WTC11 (cell line): ENCODE data around the gene CNTNAP2.

Experiments used
- ATF1 ChIP-seq: sonication (generic); formaldehyde crosslinking; IDR thresholded peaks from 2 replicates; pipeline ENCODE4 v1.8.1; 2023; ENCODE audit warnings: mild to moderate bottlenecking, moderate library complexity, missing genetic modification reagents
- CTCF ChIP-seq: fragments of 200-600 bp; IDR thresholded peaks from 2 replicates; pipeline ENCODE4 v1.8.0; 2022; ENCODE audit warnings: antibody characterized with exemption
- PRDM15 ChIP-seq: sonication (generic); formaldehyde crosslinking; IDR thresholded peaks from 2 replicates; pipeline ENCODE4 v1.8.0; 2022; ENCODE audit warnings: missing genetic modification reagents
- SOX15 ChIP-seq: fragments of 250-450 bp; sonication (Bioruptor Pico); IDR thresholded peaks from 2 replicates; pipeline ENCODE4 v1.9.0; 2021; ENCODE audit warnings: mild to moderate bottlenecking
- TEAD4 ChIP-seq: sonication (generic); formaldehyde crosslinking; IDR thresholded peaks from 2 replicates; pipeline ENCODE4 v1.8.0; 2022; ENCODE audit warnings: mild to moderate bottlenecking, missing genetic modification reagents
- ZBTB21 ChIP-seq: sonication (generic); formaldehyde crosslinking; IDR thresholded peaks from 2 replicates; pipeline ENCODE4 v1.8.1; 2023; ENCODE audit warnings: mild to moderate bottlenecking, missing genetic modification reagents, borderline replicate concordance
- ZNF232 ChIP-seq: sonication (generic); formaldehyde crosslinking; IDR thresholded peaks from 2 replicates; pipeline ENCODE4 v1.8.0; 2022; ENCODE audit warnings: mild to moderate bottlenecking, missing genetic modification reagents
- ZNF263 ChIP-seq: sonication (generic); formaldehyde crosslinking; IDR thresholded peaks from 2 replicates; pipeline ENCODE4 v1.8.1; 2022; ENCODE audit warnings: low read depth, mild to moderate bottlenecking, moderate library complexity, missing genetic modification reagents
- ZSCAN18 ChIP-seq: fragments of 250-450 bp; sonication (Bioruptor Pico); IDR thresholded peaks from 2 replicates; pipeline ENCODE4 v2.1.2; 2022; ENCODE audit warnings: mild to moderate bottlenecking, moderate library complexity
- TF ChIP-seq, protein P1 (sequence below): sonication (generic); formaldehyde crosslinking; IDR thresholded peaks from 2 replicates; pipeline ENCODE4 v1.8.1; 2023; ENCODE audit warnings: mild to moderate bottlenecking, missing genetic modification reagents, moderate library complexity

GRCh38 chr7:147651601-147652000, 1535.0 kb downstream of the CNTNAP2 start:
- TF ChIP-seq CTCF (no peak), ATF1 (CRISPR knock-in tag) (no peak), ZSCAN18 (CRISPR knock-in tag) (no peak), ZBTB21 (no peak), ZNF232 (CRISPR knock-in tag) (no peak), PRDM15 (CRISPR knock-in tag) (no peak), ZNF263 (no peak), SOX15 (CRISPR knock-in tag) (no peak), TEAD4 (CRISPR knock-in tag) (no peak)
- TF ChIP-seq, protein P1, sequence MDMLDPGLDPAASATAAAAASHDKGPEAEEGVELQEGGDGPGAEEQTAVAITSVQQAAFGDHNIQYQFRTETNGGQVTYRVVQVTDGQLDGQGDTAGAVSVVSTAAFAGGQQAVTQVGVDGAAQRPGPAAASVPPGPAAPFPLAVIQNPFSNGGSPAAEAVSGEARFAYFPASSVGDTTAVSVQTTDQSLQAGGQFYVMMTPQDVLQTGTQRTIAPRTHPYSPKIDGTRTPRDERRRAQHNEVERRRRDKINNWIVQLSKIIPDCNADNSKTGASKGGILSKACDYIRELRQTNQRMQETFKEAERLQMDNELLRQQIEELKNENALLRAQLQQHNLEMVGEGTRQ, result no peak
